Gastrocnemius medialis (tissue), 4 donors: ENCODE results near the gene SRGAP3.

Experiments used
- POLR2A ChIP-seq, 2 donors: fragments of 450-650 bp; IDR thresholded peaks; one replicate each; pipeline ENCODE4 v1.6.1; 2017; ENCODE audit warnings: antibody characterized with exemption in 2 of 2, mild to moderate bottlenecking in 2 of 2, moderate library complexity in 2 of 2
- TF ChIP-seq, protein P1 (sequence below), 5 experiments: fragments of 450-650 bp in 3 of 5; fragments of 200-600 bp in 2 of 5; sonication (generic) in 2 of 5; IDR thresholded peaks in 4 of 5; conservative IDR thresholded peaks in 1 of 5; 1 replicate in 4 of 5; 2 replicates in 1 of 5; pipeline ENCODE4 v1.5.1; 2016 to 2019; ENCODE audit warnings: antibody characterized with exemption in 5 of 5, mild to moderate bottlenecking in 3 of 5, moderate library complexity in 3 of 5

DNA sequence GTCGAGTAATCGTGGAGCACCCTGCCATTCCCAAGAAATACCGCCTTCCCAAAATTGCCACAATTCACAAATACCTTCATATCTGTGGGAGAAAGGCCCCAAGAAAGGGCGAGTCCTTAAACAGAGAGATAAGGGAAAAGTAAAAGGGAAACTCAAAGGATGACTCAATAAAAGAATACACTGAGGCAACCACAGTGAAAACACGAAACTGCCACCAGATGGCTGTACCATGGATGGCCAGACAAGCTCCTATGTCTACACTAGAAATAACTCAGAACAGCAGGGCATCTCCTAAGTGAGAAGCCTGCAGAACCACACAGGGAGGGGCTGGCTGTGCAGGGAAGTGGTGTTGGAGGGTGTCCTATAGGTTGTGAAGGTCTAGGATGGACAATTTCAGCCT, 25.0 kb downstream of the SRGAP3 start:
- TF ChIP-seq POLR2A (IDR thresholded peaks at IDR 0.05) = no peak
- TF ChIP-seq, protein P1, sequence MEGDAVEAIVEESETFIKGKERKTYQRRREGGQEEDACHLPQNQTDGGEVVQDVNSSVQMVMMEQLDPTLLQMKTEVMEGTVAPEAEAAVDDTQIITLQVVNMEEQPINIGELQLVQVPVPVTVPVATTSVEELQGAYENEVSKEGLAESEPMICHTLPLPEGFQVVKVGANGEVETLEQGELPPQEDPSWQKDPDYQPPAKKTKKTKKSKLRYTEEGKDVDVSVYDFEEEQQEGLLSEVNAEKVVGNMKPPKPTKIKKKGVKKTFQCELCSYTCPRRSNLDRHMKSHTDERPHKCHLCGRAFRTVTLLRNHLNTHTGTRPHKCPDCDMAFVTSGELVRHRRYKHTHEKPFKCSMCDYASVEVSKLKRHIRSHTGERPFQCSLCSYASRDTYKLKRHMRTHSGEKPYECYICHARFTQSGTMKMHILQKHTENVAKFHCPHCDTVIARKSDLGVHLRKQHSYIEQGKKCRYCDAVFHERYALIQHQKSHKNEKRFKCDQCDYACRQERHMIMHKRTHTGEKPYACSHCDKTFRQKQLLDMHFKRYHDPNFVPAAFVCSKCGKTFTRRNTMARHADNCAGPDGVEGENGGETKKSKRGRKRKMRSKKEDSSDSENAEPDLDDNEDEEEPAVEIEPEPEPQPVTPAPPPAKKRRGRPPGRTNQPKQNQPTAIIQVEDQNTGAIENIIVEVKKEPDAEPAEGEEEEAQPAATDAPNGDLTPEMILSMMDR (IDR thresholded peaks at IDR 0.05 in 4 of 5, conservative IDR thresholded peaks at IDR 0.05 in 1 of 5) = no peak
